ENCODE results near the gene PRRX2. TPM values are rescaled to one million over a fixed set of nuclear protein-coding genes. Genes with fewer than 3 reads are reported as not detected.

Gene PRRX2
- total and polyA plus RNA-seq, 2 of the 13 experiments (the other 11 are each of a cell fraction or from before 2014, with no cell fraction given) = 0.05 TPM; not detected in 1

DNA sequence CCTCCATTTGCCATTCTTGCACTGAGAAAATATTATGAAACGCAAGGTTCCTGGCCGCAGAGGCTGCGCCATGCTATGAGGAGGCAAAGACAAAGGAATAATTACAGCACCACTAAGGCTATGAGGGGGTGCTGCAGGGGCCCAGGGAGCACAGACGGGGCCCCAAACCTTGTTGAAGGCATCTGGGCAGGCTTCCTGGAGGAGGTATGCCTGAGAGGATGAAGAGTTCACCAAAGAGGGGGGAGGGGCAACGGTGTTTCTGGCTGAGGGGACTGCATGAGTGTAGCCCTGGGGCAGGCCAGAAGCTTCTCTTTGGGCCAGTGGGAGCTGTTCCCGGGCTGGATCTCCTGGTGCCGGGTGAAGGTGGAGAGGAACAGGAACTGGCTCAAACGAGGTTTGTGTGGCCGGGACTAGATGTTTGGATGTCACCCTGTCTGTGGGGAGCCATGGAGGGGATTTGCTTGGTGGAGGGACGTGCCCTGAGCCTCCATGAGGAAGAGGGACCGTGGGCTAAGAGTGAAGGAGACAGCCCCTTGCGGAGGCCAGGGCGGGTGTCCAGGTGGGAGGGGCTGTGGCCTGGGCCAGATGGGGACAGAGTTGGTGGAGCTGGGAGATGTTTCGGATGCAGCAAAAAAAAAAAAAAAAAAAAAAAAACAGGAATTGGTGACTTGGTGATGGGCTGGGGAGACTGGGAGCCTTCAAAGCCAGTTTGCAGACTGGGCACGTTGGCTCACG is 59.2 kb downstream of the PRRX2 start:
- Histone ChIP-seq H3K4me3 (replicated peaks in 1 of 3; ENCODE audit: insufficient read depth in 1 of 3, low read depth in 2 of 3, low read length in 3 of 3) (no peak overlapping the region), H2AFZ (ENCODE audit: low read length) (no peak overlapping the region), H3K9me3 (ENCODE audit: low read length) (no peaks in the 10 kb centered on the region), H3K27me3 (ENCODE audit: control insufficient read depth in 1 of 2, insufficient read depth in 2 of 2, low read length in 2 of 2) (peaks cover 3 to 37% of the 10 kb centered on the region in 2 experiments; a peak in 4 of 5 replicates), H4K20me1 (ENCODE audit: insufficient read depth, low read length) (no peaks in the 10 kb centered on the region), H3K4me2 (ENCODE audit: low read depth, low read length) (no peak overlapping the region), H3K27ac (ENCODE audit: extremely low read length, insufficient read depth, low read length) (no peak overlapping the region), H3K36me3 (replicated peaks in 1 of 2; ENCODE audit: control insufficient read depth in 1 of 2, insufficient read depth in 2 of 2, low read length in 2 of 2) (no peaks in the 10 kb centered on the region), H3K9ac (ENCODE audit: insufficient read depth, low read depth, low read length) (no peak overlapping the region), H3K79me2 (ENCODE audit: insufficient read depth, low read length) (no peaks in the 10 kb centered on the region), H3K4me1 (ENCODE audit: insufficient read depth, low read length) (no peaks in the 10 kb centered on the region)
- in situ Hi-C loops (cut with HindIII; ENCODE audit: extremely low pct_ligation_motif_present, low pct_unique_long_range_greater_than_20kb) (no loop called here), intact Hi-C loops (cut with micrococcal nuclease; ENCODE audit: unreplicated experiment) (no loop called here)
- CTCF ChIA-PET (ENCODE audit: low intra/inter-chr PET ratio, low total read pairs) = no interaction called here
- TF ChIP-seq ZNF20 (CRISPR knock-in tag; IDR thresholded peaks at IDR 0.05) = no peak
- TF ChIP-seq GTF2F1 (IDR thresholded peaks at IDR 0.05; ENCODE audit: low read length) = no peak
- TF ChIP-seq RARG (CRISPR knock-in tag; IDR thresholded peaks at IDR 0.05; ENCODE audit: low read depth) = no peak
- TF ChIP-seq NR2F6 (IDR thresholded peaks at IDR 0.05) = no peak
- TF ChIP-seq NR2F6 (CRISPR knock-in tag; IDR thresholded peaks at IDR 0.05) = no peak
- no peak for TF ChIP-seq ZNF276 (CRISPR knock-in tag; IDR thresholded peaks at IDR 0.05; ENCODE audit: low read depth)
- TF ChIP-seq, protein P1, sequence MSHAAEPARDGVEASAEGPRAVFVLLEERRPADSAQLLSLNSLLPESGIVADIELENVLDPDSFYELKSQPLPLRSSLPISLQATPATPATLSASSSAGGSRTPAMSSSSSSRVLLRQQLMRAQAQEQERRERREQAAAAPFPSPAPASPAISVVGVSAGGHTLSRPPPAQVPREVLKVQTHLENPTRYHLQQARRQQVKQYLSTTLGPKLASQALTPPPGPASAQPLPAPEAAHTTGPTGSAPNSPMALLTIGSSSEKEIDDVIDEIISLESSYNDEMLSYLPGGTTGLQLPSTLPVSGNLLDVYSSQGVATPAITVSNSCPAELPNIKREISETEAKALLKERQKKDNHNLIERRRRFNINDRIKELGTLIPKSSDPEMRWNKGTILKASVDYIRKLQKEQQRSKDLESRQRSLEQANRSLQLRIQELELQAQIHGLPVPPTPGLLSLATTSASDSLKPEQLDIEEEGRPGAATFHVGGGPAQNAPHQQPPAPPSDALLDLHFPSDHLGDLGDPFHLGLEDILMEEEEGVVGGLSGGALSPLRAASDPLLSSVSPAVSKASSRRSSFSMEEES (CRISPR knock-in tag; IDR thresholded peaks at IDR 0.05) = no peak
- no peak for TF ChIP-seq ZIK1 (CRISPR knock-in tag; IDR thresholded peaks at IDR 0.05; ENCODE audit: borderline replicate concordance, low read depth)
- TF ChIP-seq DNMT1 (CRISPR knock-in tag; IDR thresholded peaks at IDR 0.05) = no peak
- TF ChIP-seq YY1 (IDR thresholded peaks at IDR 0.05; ENCODE audit: insufficient read depth, insufficient replicate concordance, low read depth, low read length) = no peak
- TF ChIP-seq STAG1 (CRISPR knock-in tag; IDR thresholded peaks at IDR 0.05) = no peak
- TF ChIP-seq ZFP82 (CRISPR knock-in tag; IDR thresholded peaks at IDR 0.05; ENCODE audit: borderline replicate concordance) = no peak
- no peak for TF ChIP-seq IKZF4 (CRISPR knock-in tag; IDR thresholded peaks at IDR 0.05; ENCODE audit: borderline replicate concordance, low read depth, not compliant biosample characterization)
- WGBS (ENCODE audit: low lambda C conversion rate) = 30% methylated on average over 14 of the region's 16 CpGs
- BruUV-seq (replicated peaks) = no TSS peak
- no peak for DNase-seq (ENCODE audit: low spot score)
- no peak for FAIRE-seq
- no peak for ATAC-seq
- POLR2A ChIA-PET = no interaction called here

Measured in HepG2 (cell line).